ENCODE results near the gene QKI.

QKI gene

DNA sequence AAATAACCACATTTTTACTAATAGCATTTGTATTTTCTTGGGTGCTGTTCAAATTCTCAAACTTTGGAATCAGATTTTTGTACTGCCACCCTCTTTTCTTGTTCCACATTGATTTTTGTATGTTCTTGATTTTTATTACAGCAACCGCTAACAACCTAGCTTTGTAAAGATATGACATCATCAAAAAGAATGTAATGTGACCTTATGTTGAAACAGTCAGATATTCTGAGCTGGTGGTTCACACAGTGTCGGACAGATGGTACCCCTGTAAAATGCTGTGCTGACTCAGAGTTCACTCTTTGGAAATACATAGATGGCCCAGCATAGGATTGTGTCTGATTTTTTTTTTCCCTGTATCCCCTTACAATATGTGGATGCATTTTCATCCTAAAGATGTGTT, 118.9 kb downstream of the QKI start:
- no peak for DNase-seq (ENCODE audit: low read depth)

GRCh38 chr6:163536770-163537169, 122.3 kb downstream of the QKI start:
- DNase-seq (ENCODE audit: low read depth), result no peak

GRCh38 chr6:163538331-163538730, 123.8 kb downstream of the QKI start:
- no peak for DNase-seq (ENCODE audit: low read depth)

- DNase-seq (ENCODE audit: low read depth), result no peak
Measured at GRCh38 chr6:163539101-163539762, 124.7 kb downstream of the QKI start.

GRCh38 chr6:163543321-163543720, 128.8 kb downstream of the QKI start:
- DNase-seq (ENCODE audit: low read depth), result no peak

GRCh38 chr6:163545370-163545769, 130.9 kb downstream of the QKI start:
- no peak for DNase-seq (ENCODE audit: low read depth)

- DNase-seq (ENCODE audit: low read depth), result no peak
Measured at GRCh38 chr6:163547287-163547686, 132.8 kb downstream of the QKI start.

DNA sequence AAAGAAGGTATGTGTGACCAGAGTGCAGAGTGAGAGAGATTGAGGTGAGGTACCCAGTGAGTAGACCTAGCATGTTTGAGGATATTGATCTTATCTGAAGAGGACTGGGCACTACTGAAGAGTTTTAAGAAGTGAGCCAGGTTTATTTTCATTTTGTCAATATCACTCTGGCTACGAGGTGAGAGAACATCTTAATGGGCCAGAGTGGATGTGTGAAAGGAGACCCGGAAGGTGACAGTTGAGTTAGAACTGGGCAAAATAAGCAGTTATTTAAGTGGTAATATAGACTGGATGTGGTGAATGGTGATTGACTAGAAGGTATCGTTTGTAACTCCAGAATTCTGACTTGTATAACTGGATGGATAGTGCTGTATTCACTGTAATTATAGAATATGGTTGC, 134.1 kb downstream of the QKI start:
- no peak for DNase-seq (ENCODE audit: low read depth)

- no peak for DNase-seq (ENCODE audit: low read depth)
Measured at GRCh38 chr6:163554032-163554431, 139.5 kb downstream of the QKI start.

DNA sequence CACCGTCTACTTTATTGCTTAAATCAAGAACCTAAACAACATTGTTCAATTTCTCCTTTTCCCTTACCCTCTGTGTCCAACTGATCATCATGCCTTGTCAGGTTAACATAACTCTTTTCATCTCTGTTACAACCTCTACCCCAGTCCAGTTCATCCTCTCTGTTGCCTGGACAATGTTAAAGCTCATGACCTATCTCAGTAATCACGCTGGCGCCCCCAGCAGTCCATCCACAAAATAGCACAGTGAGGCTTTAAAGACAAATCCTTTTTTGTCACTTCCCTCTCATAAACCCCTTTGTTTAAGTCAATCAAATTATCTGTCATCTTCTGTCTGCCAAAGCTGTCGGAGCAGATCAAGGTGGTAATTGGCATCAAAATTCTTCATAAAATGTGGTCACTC, 140.1 kb downstream of the QKI start:
- DNase-seq (ENCODE audit: low read depth), result peak; percentile 25

DNA sequence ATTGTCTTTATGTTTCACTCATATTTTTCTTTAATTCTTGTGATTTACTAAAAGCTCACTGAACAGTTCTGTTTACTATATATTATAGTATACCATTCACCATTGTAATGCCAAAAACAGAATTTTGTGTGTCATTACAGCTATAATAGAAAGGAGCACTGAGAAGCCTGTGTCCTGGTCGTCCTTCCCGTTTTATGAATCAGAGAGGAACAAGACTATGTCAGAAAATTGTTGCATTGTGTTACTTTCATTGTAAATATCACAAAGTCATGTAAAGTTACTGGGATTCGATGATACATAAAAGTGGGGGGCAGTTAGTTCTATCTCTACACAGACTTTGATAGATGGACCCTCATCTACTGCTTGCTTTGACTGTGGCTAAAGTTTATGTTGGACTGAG, 145.1 kb downstream of the QKI start:
- DNase-seq (ENCODE audit: low read depth), result no peak

GRCh38 chr6:163563318-163563717, 148.8 kb downstream of the QKI start:
- DNase-seq (ENCODE audit: low read depth), result no peak

GRCh38 chr6:163564534-163564933, 150.0 kb downstream of the QKI start:
- DNase-seq (ENCODE audit: low read depth), result no peak

DNA sequence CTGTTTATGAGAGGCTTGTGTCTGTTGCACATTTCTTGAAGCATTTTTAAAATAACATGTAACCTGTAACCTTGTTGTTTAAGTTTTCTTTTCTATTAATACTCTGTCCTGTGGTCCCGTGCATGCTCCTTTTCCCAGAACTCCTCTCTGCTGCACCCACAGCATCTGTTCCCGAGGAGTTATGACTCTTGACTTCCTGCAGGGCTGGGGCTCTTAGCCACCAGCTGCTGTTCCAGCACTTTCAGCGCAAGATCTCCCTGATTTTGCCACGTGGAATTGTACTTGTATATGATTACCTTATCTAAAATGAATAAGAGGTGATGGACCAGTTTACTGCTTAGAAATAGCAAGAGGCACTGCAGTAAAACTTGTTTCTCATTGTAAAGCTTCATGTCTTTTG, 150.6 kb downstream of the QKI start:
- no peak for DNase-seq (ENCODE audit: low read depth)

- DNase-seq (ENCODE audit: low read depth), result no peak
Measured at GRCh38 chr6:163566056-163566455, 151.5 kb downstream of the QKI start.

- no peak for DNase-seq (ENCODE audit: low read depth)
Measured at GRCh38 chr6:163568275-163568674, 153.8 kb downstream of the QKI start.

- no peak for DNase-seq (ENCODE audit: low read depth)
Measured at GRCh38 chr6:163570579-163571231, 156.2 kb downstream of the QKI start.

GRCh38 chr6:163571730-163572129, 157.2 kb downstream of the QKI start:
- no peak for DNase-seq (ENCODE audit: low read depth)

DNA sequence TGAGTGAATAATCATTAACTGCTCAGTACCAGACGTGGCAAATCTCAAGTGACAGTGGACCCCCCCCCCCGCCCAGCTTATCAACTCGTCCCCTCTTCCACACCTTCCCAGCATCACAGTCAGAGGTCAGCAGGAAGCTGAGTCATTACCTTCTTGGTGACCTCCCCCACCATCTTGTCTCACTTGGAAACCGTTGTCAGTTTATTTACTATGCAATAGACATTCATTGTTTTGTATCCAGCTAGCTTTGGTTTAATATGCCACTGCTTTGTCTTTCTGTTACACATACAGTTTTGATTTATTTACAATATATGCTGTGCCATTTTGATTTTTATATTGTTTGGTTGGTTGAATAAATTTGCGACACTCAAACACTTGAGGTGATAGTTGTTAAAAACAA, 158.1 kb downstream of the QKI start:
- DNase-seq (ENCODE audit: low read depth), result no peak

GRCh38 chr6:163573503-163574179, 159.1 kb downstream of the QKI start:
- no peak for DNase-seq (ENCODE audit: low read depth)

- DNase-seq (ENCODE audit: low read depth), result no peak
Measured at GRCh38 chr6:163576114-163576513, 161.6 kb downstream of the QKI start.

GRCh38 chr6:163577404-163577803, 162.9 kb downstream of the QKI start:
- DNase-seq (ENCODE audit: low read depth), result no peak

GRCh38 chr6:163579111-163579879, 164.8 kb downstream of the QKI start:
- no peak for DNase-seq (ENCODE audit: low read depth)

Data from T follicular helper cell (primary cell).